OCI-LY7 (cell line): Measurements from ENCODE around the gene DOK1.

Experiments
- EZH2phosphoT487 ChIP-seq: fragments of 200-600 bp; sonication (generic); IDR thresholded peaks from 2 replicates; pipeline ENCODE4 v1.6.1; 2018; ENCODE audit warnings: low read depth, borderline replicate concordance, mild to moderate bottlenecking, mixed run types, antibody characterized with exemption, low read length, moderate library complexity, mixed read lengths
- TF ChIP-seq, protein P1 (sequence below): fragments of 200-600 bp; sonication (generic); conservative IDR thresholded peaks from 2 replicates; pipeline ENCODE4 v1.5.1; 2014; ENCODE audit warnings: mild to moderate bottlenecking, antibody characterized with exemption, low read length, moderate library complexity, mixed read lengths

- TF ChIP-seq, protein P1, sequence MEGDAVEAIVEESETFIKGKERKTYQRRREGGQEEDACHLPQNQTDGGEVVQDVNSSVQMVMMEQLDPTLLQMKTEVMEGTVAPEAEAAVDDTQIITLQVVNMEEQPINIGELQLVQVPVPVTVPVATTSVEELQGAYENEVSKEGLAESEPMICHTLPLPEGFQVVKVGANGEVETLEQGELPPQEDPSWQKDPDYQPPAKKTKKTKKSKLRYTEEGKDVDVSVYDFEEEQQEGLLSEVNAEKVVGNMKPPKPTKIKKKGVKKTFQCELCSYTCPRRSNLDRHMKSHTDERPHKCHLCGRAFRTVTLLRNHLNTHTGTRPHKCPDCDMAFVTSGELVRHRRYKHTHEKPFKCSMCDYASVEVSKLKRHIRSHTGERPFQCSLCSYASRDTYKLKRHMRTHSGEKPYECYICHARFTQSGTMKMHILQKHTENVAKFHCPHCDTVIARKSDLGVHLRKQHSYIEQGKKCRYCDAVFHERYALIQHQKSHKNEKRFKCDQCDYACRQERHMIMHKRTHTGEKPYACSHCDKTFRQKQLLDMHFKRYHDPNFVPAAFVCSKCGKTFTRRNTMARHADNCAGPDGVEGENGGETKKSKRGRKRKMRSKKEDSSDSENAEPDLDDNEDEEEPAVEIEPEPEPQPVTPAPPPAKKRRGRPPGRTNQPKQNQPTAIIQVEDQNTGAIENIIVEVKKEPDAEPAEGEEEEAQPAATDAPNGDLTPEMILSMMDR = no peak
- no peak for TF ChIP-seq EZH2phosphoT487
These were observed 27.7 kb downstream of the DOK1 start for GRCh38 chr2:74582184-74582583.
